Measurements from ENCODE around the gene DAO. TPM values are rescaled to one million over a fixed set of nuclear protein-coding genes. Genes with fewer than 3 reads are reported as not detected.

The DAO gene
- polyA plus RNA-seq, 1 experiment, result not detected

GRCh38 chr12:108905725-108906124, 25.8 kb downstream of the DAO start:
- TF ChIP-seq CTCF (IDR thresholded peaks at IDR 0.05; ENCODE audit: insufficient read depth, low read depth, low read length), result no peak
- DNase-seq (ENCODE audit: low read depth), result no peak
- H3K4me3 ChIP-seq (ENCODE audit: low read depth, low read length), result no peak overlapping the region
- no peaks in the 10 kb centered on the region for H3K27me3 ChIP-seq (ENCODE audit: control insufficient read depth, insufficient read depth, low read length)
- ChIA-PET POLR2A (no interaction called here), CTCF (no interaction called here)
- H3K36me3 ChIP-seq (ENCODE audit: control insufficient read depth, insufficient read depth, low read length), result no peaks in the 10 kb centered on the region

- ChIA-PET CTCF (no interaction called here), POLR2A (no interaction called here)
- Histone ChIP-seq H3K27me3 (ENCODE audit: control insufficient read depth, insufficient read depth, low read length) (no peaks in the 10 kb centered on the region), H3K36me3 (ENCODE audit: control insufficient read depth, insufficient read depth, low read length) (no peaks in the 10 kb centered on the region), H3K4me3 (ENCODE audit: low read depth, low read length) (no peak overlapping the region)
- DNase-seq (ENCODE audit: low read depth), result no peak
- no peak for TF ChIP-seq CTCF (IDR thresholded peaks at IDR 0.05; ENCODE audit: insufficient read depth, low read depth, low read length)
Measured at GRCh38 chr12:108906971-108907370, 27.1 kb downstream of the DAO start.

GRCh38 chr12:108907839-108908351, 28.0 kb downstream of the DAO start:
- H3K36me3 ChIP-seq (ENCODE audit: control insufficient read depth, insufficient read depth, low read length), result no peaks in the 10 kb centered on the region
- no peak for TF ChIP-seq CTCF (IDR thresholded peaks at IDR 0.05; ENCODE audit: insufficient read depth, low read depth, low read length)
- ChIA-PET CTCF (interaction anchor here (1.3 kb wide), 1 partner anchor 24 kb away, joined by 3 read pairs; no protein-coding TSS in a partner anchor), POLR2A (no interaction called here)
- H3K27me3 ChIP-seq (ENCODE audit: control insufficient read depth, insufficient read depth, low read length), result no peaks in the 10 kb centered on the region
- no peak for DNase-seq (ENCODE audit: low read depth)
- no peak overlapping the region for H3K4me3 ChIP-seq (ENCODE audit: low read depth, low read length)

GRCh38 chr12:108910336-108910735, 30.4 kb downstream of the DAO start:
- ChIA-PET CTCF (no interaction called here), POLR2A (no interaction called here)
- TF ChIP-seq CTCF (IDR thresholded peaks at IDR 0.05; ENCODE audit: insufficient read depth, low read depth, low read length), result no peak
- H3K36me3 ChIP-seq (ENCODE audit: control insufficient read depth, insufficient read depth, low read length), result no peaks in the 10 kb centered on the region
- H3K27me3 ChIP-seq (ENCODE audit: control insufficient read depth, insufficient read depth, low read length), result no peaks in the 10 kb centered on the region
- DNase-seq (ENCODE audit: low read depth), result no peak
- no peak overlapping the region for H3K4me3 ChIP-seq (ENCODE audit: low read depth, low read length)

GRCh38 chr12:108911915-108912314, 32.0 kb downstream of the DAO start:
- CTCF ChIA-PET, result no interaction called here

More at GRCh38 chr12:108911915-108912314, 32.0 kb downstream of the DAO start:
- POLR2A ChIA-PET, result no interaction called here
- TF ChIP-seq CTCF (IDR thresholded peaks at IDR 0.05; ENCODE audit: insufficient read depth, low read depth, low read length), result no peak
- no peaks in the 10 kb centered on the region for H3K36me3 ChIP-seq (ENCODE audit: control insufficient read depth, insufficient read depth, low read length)
- DNase-seq (ENCODE audit: low read depth), result no peak
- no peaks in the 10 kb centered on the region for H3K27me3 ChIP-seq (ENCODE audit: control insufficient read depth, insufficient read depth, low read length)
- H3K4me3 ChIP-seq (ENCODE audit: low read depth, low read length), result no peak overlapping the region
